Cardiac septum (tissue), 1 donor: ENCODE measurements around the gene TSPAN1. TPM values are rescaled to one million over a fixed set of nuclear protein-coding genes. Genes with fewer than 3 reads are reported as not detected.
A peak's percentile ranks its signal among the peaks of the same experiment; 100 is the strongest.

Experiments used
- DNase-seq: peaks from one replicate; pipeline ENCODE4 v3.0.0-alpha.2; 2020; ENCODE audit warnings: low spot score
- intact Hi-C: fragments of 100-400 bp; cut with DNase I; formaldehyde crosslinking; loops from one replicate; pipeline ENCODE4 v1.14.0; 2022
- long read RNA-seq: library from polyadenylated mRNA; unstranded; transcript quantifications from one replicate; pipeline ENCODE4 v2.0.0, GENCODE V29; 2021
- total RNA-seq: library from RNA; stranded (reverse); fragmentation: NEBNext Ultra II Directional; extraction: Animal tissue kit (Norgen Biotek cat#: 25700); gene quantifications from one replicate; pipeline ENCODE4 v1.2.1, GENCODE V29; 2021
- donor health status: DM: no; HTN: no; CAD: no.

Gene TSPAN1, protein sequence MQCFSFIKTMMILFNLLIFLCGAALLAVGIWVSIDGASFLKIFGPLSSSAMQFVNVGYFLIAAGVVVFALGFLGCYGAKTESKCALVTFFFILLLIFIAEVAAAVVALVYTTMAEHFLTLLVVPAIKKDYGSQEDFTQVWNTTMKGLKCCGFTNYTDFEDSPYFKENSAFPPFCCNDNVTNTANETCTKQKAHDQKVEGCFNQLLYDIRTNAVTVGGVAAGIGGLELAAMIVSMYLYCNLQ
- total RNA-seq, result 3.0 TPM
- long read RNA-seq, partial matches to known transcripts, result 1 of 4 reads
- long read RNA-seq, other reads (novel, unspliced or antisense), result 3 of 4 reads

DNA sequence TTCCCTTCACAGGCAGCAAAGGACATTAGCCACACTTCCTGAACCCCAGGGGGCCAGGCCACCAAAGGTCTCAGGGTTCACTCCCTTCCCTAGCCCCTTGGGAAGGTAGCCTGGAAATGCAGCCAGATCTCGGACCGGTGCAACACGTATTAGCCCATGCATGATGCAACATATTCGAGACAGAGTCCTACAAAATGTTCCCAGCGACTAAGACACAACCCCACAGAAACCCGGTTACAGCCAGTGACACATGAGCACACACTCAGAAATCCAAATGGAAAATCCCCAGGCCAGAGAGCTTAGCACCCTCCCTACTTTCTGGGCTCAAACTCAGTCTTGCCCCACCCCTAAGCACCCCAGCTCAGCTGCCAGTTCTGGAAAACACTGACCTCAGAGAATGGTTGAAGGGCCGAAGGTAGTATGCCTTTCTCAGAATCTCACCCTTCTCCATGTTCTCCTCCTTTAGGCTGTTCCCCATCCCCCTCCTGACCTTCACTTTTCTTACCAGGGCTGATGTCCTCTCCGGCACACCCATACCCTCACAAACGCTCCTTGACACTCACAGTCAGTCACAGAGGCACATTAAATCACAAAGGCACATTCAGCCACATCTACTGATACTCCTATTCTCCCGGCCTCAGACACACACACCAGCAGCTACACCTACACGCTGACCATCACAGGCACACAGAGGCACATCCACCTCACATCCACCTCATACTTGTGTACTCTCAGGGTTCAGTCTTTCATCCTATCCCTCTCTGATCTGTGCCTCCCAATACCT, at the start of gene TSPAN1:
TSS of gene TSPAN1 (plus strand) at position 640 of the 784 bp plus-strand sequence. CDS start 6,021 bp downstream, outside the sequence.
- no peak for DNase-seq
- intact Hi-C loops, result no loop called here

DNA sequence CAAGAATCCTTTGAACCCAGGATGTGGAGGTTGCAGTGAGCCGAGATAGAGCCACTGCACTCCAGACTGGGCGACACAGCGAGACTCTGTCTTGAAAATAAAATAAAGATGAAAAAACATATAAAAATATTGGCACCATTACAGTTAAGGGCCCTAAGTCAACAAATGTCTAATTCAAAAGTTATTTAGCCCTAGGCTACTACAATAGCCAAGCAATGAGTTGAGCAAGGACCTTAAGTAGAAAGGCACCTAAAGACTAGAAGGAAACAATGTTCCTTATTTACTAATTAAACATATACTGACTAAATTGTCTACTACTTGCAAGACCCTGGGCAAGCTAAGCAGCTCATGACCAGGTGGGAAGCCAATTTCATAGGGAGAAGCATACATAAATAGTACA, 46.5 kb upstream of the TSPAN1 start:
- no peak for DNase-seq
- intact Hi-C loops, result no loop called here

DNA sequence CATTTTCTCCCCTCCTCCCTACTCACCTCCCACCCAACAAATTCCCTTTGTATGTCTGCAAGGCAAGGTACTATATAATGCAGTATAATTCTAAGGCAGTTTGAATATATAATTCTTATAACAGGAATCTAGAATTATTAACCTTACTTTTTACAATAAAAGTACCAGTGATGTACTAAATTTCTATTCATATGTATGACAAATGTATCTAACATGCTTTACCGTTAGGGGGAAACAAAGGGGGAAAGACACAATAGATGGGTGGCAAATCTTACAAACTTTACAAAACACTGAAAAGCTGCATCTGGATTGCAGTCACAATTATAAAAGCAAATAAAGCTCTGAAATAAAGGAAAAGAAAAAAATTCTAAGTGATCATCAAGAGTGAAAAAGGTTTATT, 44.8 kb upstream of the TSPAN1 start:
- DNase-seq, result no peak
- intact Hi-C loops, result loop anchor here (5.0 kb wide), 3 partner anchors 93 to 238 kb away; no protein-coding TSS in a partner anchor

DNA sequence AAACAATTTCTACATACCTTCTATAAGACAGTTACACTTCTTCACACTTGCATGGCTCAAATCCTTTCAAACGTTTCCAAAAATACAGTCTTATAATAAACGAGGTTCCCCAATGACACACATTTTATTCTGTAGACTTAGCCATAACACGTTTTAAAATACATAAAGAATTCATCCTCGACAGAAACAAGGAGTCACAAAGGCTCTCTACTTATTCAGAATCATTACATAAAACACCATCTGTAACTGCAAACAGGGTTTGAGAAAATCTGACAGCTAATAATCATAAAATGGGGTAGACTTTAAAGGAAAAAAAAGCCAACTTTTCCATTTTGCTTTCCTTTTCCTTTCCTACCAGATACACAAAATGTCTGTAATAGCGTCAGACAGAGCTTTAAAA, 44.3 kb upstream of the TSPAN1 start:
- intact Hi-C loops, result loop anchor here (5.0 kb wide), 3 partner anchors 93 to 238 kb away; no protein-coding TSS in a partner anchor
- DNase-seq, result no peak

DNA sequence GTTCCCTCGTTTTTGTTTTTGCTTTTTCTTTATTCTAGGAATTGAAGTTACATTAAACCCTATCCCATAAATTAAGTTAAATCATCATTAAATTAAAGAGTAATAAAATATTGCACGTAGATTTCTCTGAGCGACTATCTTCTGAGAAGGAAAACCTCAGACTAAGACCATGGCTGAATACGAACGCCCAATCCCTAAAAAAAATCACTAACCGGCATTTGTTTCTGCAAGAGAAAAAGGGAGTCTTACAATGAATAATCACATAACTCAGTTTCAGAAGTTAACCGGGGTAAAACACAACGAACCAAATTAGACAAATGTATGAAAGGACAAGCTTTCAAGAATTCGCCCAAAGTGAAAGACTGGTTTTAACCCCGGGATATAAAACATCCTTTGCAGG, 43.8 kb upstream of the TSPAN1 start:
- intact Hi-C loops, result loop anchor here (5.0 kb wide), 3 partner anchors 94 to 239 kb away; no protein-coding TSS in a partner anchor
- DNase-seq, result no peak

DNA sequence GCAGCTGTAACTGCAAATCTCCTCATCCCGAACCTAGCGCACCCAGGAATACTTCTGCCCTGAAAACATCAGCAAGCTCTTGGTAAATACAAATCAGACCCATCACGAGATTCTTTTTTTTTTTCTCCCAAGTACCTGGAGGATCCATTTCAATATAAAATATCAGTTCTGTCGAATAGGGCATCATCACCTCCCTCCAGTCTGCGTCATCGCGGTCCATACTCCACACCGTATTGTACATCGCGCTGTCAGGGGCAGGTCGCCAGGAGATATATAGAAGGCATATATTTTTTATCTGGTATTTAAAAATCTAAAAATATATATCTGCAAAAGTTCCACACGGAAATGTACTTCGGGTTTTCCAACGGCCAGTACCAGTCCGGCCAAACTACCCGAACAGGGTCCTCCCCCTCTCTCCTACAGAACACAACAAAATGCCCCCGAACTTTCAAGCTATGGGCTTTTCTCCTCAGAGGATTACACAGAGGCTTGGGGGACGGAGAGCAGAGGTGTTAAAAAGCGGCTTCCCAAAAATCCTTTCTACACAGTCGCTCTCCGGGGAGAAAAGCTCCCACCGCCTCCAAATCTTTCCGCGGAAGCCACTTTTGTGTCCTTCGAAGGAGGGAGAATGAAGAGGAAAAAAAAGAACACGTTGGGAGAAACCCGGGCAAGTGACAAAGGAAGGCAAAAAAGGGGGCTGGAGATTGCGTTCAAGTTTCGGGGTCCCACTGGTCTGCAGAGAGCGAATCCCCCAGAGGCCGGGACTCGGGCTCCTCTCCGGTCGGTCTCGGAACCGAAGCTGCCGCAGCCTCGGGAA, 43.0 kb upstream of the TSPAN1 start:
- intact Hi-C loops, result loop anchor here (2.0 to 5.0 kb wide), 4 partner anchors 41 to 240 kb away; no protein-coding TSS in a partner anchor
- DNase-seq, result no peak

DNA sequence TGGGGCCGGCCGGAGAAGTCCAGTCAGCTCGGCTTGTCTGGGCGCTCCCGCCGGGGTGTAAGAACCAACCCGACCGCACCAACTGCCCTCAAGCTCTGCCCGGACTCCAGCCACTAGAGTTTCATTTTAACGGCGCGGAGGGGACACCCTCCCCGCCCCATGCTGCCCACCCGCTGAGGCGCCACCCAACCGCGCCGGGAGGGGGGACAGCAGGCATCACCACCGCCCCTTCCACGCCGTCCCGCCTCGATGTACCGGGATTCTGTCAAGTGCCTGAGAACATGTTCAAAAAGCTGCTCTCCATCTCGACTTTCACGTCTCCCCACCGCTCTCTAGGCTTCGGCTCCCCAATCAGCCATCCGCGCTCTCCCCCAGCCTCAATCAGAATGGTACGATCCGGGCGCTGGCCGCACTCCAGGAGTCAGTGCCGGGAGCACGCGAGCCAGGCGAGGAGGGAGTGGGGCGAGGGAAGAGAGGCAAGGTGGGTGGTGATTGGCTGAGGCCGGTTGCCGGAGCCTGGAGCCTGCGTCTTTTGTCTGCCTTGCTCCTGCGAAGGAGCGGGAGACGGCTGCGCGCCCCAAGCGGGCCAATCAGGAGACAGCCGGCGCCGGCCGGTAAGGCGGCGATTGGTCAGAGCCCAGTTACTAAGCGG, 42.2 kb upstream of the TSPAN1 start, which contains the start of gene PIK3R3:
TSS of gene PIK3R3 (minus strand) at position 101 of the 652 bp plus-strand sequence. CDS start 677 bp downstream, outside the sequence.
- DNase-seq, result peak; percentile 98

DNA sequence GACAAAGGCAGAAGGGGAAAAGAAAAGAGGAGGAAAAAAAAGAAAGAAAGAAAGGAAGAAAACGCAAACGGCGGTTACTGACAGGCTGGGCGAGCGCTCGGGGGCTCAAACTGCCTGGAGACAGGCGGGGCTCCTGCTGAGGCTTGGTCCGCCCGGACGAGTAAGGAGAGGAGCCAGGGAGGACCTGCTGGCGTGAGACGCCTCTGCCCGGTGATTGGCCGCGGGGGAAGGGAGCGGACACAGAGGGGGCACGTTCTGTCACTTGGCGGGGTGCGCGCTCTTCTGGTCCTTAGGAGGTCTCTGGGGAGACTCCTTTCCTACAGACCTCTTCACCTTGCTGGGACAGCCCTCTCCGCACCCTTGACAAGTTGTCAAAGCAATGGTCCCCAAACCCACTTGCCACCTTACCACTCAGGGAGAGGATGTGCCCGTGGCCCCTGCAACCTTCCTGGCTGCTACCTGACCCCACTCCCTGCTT, 41.7 kb upstream of the TSPAN1 start:
- peak; percentile 90 for DNase-seq
- intact Hi-C loops, result loop anchor here (2.0 to 5.0 kb wide), 4 partner anchors 40 to 241 kb away; no protein-coding TSS in a partner anchor

More for the DNA sequence above, 42.2 kb upstream of the TSPAN1 start, which contains the start of gene PIK3R3:
- intact Hi-C loops, result loop anchor here (2.0 to 5.0 kb wide), 4 partner anchors 40 to 240 kb away; no protein-coding TSS in a partner anchor

DNA sequence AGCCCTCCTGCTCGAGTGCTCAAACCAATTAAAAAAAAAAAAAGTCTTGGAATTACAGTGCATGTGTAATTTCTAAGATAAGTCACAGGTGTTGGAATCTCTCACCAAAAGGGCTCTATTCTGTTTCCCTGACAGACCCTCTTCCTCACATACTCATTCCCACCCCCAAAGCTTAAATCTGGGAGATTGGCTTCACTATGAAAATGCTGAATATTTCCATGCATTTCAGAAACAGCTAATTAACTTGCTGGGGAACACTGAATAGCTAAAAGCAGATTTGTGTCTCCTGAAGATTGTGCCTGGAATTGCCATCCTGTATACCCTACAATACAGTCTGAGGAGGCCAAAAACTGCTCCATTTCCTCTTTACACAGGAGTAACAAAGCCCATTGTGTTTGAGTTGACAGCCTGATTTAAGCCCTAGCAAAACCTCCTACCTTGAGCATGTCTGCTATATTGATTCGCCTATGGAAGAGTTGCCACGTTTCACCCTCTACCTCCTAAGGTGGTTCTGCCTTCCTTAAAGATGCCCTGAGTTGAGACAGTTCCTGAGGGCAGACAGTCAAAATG, 41.0 kb upstream of the TSPAN1 start:
- intact Hi-C loops, result loop anchor here (2.0 to 5.0 kb wide), 5 partner anchors 33 to 242 kb away; no protein-coding TSS in a partner anchor
- DNase-seq, result no peak

DNA sequence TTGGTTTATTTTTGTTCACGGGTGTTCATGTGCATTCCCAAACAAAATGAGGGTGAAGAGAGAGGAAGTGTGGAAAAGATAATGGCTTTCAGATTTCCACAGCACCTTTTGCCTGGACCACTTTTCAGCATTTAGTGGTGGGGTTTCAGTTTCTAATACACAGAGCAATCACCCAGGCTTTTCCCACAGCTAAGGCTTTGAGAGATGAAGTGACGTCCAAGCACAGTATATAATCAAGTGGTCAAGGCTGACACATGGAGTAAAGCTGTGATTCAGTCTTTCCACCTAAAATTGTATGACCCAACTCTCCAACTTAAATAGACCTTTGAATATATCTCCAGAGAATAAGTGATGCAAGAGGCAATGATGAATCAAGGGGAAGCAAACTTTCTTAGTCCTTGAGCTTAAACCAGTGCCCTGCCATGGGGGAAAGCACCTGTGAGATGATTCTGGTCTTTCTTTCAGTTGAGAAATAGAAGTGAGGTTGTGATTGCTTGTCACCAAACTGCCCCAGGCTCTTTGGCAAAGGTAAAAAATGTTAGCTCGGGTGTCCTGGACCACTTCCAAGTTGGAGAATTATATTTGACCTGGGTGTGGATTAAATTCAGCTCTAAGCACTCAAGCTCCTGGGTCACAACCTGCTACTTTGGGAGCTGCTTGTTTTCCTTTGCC, 40.1 kb upstream of the TSPAN1 start:
- DNase-seq, result no peak
- intact Hi-C loops, result loop anchor here (2.0 to 5.0 kb wide), 4 partner anchors 32 to 242 kb away; no protein-coding TSS in a partner anchor

DNA sequence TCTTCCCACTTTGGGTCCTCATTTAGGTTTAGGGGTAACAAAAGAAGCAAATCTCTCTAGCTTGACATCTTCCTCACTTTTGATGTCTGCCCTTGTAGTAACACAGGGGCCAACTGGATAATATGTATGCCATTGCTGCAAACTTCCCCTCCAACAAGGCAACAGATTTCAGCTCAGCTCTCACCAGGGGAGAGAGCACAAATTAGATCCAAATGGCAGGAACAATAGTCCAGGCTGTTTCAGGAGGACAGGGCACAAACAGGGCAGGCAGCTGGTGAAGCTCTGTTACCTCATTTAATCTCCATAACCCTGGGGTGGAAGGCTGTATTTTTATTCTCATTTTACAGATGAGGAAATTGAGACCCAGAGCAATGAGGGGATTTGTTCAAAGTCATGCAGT, 38.2 kb upstream of the TSPAN1 start:
- DNase-seq, result no peak
- intact Hi-C loops, result no loop called here

DNA sequence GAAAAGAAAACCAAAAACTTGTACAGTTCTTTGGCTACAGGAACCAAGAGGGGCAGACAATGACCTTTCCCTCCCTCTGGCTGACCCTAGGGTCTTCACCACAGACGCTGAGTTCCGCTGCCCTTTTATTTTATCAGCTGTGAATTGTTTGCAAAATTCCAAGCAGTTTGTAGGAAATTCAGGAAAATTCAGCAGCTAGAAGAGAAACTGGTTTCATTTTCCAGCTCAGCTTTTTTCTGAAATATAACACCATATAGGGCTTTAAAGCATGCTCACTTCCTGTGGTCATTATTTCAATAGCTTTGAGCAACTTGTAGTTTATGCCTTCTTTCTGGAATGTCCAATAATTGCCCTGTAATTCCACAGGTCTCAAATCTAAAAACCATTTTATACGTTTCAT, 37.0 kb upstream of the TSPAN1 start:
- intact Hi-C loops, result no loop called here
- DNase-seq, result no peak

DNA sequence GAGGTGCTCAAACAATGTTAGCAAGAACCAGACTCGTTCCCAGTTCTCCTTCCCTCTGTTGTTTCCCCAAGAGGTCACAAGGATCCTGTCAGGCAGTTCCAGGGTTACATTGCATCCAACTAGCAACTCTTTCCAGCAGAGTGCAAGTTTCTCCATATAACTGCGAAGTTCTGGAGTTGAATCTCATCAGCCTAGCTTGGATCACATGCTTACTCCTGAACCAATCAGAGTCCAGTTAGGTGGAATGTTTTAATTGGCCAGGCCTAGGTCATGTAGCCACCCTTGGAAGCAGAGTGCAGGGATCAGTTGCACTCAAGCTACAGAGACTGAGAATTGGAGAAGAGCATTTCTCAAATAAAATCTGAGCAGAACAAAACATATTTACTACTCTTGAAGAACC, 26.6 kb upstream of the TSPAN1 start:
- no peak for DNase-seq

DNA sequence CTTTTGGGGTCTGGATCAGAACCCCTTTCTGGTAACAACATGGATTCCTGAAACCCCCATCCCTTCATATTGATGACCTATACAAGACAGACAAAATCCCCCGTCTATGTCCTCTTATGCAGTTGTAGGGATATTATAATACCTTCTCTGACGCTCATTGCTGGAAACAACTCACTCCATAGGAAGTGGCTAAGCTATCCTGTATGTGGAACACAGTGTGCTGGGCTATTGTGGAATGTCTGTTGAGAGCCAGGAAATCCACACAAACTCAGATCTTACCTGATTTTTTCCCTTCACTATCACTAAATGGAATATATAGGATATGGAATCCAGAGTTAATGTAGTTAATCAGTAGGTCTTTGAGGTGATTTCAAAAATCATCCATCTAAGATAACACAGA, 24.8 kb upstream of the TSPAN1 start:
- intact Hi-C loops, result no loop called here
- DNase-seq, result no peak

More for the DNA sequence above, 26.6 kb upstream of the TSPAN1 start:
- intact Hi-C loops, result no loop called here

DNA sequence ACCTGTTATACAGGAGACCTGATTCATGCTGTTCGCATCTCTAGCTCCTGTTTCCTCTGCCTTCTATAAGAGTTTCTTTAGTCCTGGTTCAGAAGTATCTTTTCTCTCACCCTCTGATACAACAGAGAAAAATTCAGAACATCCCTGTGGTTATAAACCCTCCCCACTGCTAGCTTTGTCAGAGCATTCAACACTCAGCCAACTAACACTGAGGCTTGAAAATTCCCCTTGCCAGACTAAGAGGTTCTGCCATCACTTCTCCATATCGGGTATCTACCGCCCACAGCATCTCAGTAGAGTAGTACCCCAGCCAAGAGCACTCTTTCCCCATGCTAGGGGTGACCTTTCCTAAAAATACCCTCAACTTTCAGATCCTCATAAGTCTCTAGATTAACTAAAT, 22.9 kb upstream of the TSPAN1 start:
- no peak for DNase-seq
- intact Hi-C loops, result no loop called here

DNA sequence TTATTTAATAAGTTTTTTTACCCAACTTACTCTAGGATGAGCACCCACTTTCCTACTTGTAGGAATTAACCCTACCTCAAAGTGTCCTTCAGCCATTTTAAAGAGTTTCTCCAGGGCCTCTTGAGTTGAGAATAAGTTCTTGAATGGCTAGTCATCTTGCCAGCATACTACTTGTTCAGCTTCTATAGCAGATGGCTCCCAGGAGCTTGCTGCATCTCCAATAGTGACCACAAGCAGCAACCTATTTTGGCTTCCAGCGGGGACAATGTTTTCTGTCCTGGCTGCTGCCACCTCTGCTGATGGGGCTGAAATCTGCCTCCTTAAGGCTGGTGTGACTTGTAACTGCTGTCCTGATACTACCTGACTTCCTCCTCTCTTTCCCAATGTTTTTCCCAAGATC, 21.7 kb upstream of the TSPAN1 start:
- intact Hi-C loops, result no loop called here
- DNase-seq, result no peak

DNA sequence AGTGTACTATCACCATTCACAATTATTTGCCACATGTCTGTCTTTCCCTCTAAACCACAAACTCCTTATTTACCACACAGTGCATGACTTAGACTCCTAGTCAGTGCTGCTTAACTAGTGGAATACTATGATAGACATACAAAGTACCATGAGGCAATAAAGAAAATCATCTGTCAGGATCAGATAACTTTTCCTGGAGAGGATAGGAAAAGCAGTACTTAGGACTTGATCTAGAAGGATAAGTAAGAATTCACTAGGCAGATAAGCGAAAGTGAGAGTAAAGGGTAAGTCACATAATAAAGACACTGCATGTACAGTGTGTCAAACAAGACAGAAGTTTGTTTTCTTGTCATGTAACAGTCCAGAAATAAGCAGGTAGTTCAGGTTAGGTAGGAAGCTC, 21.2 kb upstream of the TSPAN1 start:
- intact Hi-C loops, result no loop called here
- DNase-seq, result no peak

DNA sequence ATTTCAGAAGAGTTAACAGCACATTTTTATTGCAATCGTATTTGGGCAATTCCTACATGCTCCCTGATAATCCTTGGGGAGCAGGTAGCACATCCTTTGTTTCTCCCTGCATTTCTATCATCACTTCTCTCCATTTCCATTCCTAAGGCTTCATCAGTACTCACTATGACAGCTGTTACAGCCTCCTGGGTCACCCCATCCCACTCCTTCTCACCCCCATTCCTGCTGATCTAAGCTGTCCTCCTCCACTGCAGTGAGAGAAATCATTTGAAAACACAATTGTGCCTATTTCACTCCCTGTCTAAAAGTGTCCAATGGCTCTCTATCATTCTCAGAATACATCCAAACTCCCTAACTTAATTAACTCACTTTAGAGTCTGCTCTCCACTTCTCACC, 17.0 kb upstream of the TSPAN1 start:
- no peak for DNase-seq
- intact Hi-C loops, result no loop called here
